DMS 273 treated with DMSO at 0.1 percent for 48 hours (cell line): Measurements from ENCODE around the gene RAD9B.
"Not testable (repeated sequence)": the region's sequence is repeated elsewhere in the genome, so short reads cannot be mapped to it uniquely, and the experiment has no call there.

Experiments
- DNase-seq: peaks from one replicate; lab custom pipeline; 2025; lab: John Stamatoyannopoulos, UW

The RAD9B gene

DNA sequence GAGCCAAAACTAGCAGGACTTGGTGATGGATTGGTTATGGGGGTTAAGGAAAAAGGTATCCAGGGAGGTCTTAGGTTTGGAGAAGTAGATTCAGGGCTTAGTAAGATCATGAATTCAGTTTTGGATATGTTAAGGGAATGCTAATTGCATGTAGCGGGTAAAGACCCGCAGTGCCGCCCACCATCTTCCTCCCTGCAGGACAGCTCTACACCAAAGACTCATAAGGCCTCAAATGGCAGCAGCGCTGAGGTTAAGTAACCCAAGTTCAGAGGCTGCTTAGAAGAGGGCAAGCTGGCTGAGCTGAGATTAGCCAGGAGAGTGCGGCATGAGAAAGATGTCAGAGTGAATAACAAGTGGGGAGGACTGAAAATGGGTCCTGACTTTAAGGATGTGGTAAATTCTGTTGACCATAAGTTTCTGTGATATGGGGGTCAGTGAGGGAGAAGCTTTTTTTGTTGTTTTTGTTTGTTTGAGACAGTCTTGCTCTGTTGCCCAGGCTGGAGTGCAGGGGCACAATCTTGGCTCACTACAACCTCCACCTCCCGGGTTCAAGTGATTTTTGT lies 26.2 kb downstream of the RAD9B start:
- DNase-seq: no peak

- no peak for DNase-seq
Measured at GRCh38 chr12:110530511-110530910, 28.4 kb downstream of the RAD9B start.

DNA sequence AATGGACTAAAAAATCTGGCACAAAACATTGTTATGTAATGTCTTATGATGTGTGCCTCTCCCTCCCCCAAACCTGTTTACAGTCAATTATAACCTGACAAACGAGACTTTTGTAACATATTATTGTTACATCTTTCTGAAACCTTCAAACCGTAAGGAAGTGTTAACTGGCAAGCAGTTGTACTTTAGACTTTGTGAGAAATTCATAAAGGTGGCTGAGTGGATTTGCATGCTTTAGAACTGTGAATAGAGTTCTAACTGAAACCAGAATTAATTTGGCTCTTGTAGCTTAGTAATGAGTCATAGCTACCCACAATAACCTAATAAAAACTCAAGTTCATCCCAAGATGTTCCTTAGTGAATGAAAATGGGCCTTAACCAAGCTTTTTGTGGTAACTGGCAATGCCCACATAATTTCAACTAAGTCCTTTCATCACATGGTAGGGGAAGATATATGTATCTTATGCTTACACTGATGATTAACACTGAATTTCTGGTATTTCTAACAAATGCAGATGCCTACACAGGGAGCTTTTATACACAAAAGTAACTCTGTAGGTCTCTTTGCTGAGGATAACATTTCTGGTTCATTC lies 29.7 kb downstream of the RAD9B start:
- DNase-seq: no peak

DNA sequence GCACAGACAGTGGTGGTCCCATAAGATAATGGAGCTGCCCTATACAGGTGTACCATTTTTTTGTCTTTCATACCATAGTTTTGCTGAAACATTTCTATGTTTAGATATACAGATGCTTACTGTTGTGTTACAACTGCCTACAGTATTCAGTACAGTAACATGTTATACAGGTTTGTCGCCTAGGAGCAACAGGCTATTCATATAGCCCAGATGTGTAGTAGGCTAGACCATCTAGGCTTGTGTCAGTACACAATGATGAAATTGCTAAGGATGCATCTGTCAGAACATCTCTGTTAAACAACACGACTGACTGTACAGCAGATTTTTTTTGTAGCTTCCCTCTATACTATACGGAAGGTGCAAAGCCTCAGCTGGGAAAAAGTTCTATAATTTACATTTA lies 30.5 kb downstream of the RAD9B start:
- DNase-seq: no peak

GRCh38 chr12:110533607-110534006 lies 31.5 kb downstream of the RAD9B start:
- DNase-seq: no peak

- DNase-seq: no peak
Measured at GRCh38 chr12:110534811-110535210, 32.7 kb downstream of the RAD9B start.

DNA sequence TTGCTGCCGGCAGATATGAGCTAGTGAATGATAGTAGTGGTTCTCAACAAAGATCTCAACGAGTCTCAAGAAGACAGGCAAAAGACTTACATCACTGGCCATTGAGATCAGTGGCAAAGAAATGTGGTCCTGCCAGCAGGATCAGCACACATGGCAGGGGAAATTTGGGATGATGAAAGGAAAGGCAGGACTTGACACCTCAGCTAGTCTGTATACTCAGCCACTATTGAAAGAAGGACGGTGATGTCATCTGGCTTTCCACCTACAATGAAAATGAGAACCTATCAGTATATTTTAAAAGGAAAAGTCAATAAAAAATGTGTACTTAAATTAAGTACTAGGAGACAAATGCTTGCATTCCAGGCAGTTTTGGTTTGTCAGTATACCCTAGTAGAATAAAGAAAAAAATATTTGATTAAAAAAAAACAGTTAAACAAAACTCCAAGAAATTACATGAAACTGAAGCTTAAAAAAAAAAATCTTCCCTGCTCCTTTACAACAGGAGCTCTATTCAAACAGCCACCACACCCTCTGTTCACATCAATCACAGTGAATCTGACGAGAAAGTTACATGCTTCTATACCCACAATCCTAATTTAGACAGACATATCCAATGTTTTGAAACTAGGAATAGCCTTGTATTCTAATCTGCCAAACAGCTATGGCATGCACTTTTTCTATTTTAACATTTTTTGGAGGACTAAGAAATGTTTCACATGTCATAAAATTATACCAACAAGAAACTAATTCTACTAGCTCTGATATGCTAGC lies 34.9 kb downstream of the RAD9B start:
- DNase-seq: no peak

DNA sequence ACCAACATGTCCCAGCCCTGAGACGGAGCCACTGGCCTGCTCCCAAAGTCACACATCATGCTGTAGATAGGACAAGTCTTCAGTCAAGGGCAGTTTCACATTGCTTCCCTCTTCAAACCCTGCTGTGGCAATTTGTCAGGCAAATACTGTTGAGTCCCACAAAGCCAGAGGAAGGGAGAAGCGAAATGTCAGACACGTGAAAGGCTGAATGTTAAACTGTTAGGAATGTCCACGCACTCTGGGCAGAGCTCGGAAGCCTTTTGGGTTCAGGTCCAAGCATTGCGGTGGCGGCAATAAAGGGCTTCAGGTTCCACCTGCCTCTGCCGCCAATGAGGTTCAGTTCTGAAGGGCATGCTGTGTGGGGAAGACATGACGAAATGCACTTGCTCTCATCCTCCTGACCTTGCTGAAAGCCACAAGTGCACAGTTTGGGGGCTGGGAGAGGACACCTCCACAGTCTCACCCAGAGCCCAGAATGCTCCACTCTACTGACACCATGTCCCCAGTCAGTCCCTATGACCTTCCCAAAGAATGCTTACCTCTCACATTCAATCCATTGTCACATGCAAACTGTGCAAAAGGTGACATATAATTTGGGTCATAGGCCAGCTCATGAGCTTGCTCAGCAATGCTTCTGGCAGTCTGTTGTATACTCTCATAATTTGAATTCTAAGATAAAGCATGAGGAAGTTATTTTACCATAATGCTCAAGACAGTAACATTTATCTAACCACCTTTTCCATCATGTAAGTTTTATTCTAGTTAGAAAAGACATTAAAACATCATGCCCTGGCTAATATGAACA lies 35.7 kb downstream of the RAD9B start:
- DNase-seq: no peak

DNA sequence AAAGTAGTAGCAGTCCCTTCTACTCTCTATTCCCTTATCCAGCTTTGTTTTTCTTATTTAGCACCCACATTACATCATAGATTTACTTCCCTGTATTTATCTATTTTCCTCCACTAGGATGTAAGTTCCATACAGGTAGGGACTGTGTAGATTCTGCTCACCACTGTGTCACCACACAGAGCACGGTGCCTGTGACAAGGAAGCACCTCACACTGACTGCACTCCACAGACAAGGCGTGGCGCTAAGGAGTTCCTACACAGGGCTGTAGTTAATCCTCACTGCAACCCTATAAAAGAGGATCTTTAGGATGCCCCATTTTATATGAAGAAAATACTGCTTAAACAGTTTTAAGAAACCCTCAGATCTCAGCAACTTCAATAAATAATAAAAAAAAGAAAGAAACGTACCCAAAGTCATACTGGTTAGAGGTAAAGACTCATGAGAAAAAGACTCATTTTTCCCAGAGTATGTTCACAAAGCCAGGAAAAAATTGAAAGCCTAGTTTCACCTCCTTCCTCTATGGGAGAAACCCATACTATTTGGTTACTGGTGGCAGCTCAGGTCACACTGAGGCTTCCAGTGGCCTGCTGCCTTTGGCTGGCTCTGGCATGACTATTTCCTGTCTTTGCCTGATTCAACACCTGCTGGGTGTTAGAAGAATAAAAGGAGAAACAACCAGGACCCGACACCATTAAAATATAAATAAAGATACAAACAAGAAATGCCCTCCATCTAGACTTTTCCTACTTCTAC lies 36.9 kb downstream of the RAD9B start:
- DNase-seq: no peak

- no peak for DNase-seq
Measured at GRCh38 chr12:110540048-110540447, 37.9 kb downstream of the RAD9B start.

GRCh38 chr12:110543252-110543959 lies 41.3 kb downstream of the RAD9B start:
- DNase-seq: peak; percentile 87

DNA sequence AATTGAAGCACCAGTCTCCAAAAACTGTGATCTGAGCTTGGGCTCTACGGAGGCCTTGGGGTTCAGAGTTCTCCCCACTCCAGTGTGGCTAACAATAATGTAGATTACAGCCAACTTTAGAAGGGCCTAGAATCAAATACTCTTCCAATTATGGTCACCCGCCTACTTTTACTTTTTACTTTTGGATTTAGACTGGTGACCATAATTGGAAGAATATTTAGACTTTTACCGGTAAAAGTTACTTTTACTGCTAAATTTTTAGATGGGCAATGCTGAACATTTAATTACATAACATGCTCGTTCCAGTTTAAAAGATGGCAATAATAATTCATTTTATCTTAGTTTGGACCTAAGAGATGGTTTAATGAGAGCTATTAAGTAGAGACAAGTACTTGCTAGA lies 41.8 kb downstream of the RAD9B start:
- no peak for DNase-seq

DNA sequence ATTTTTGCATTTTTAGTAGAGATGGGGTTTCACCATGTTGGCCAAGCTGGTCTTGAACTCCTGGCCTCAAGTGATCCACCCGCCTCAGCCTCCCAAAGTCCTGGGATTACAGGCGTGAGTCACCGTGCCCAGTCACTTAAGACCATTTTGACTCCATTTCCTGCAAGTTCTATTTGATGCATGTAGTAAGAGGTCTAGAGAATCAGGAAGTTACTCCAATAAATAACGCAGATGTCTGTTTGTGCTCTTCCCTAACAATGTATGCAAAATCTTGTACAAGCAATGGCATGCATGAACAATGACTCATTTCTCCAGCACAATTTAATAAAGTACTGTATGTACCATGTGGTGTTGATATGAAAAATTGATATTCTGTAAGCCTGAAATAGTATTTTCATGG lies 43.1 kb downstream of the RAD9B start:
- DNase-seq: not testable (repeated sequence)

DNA sequence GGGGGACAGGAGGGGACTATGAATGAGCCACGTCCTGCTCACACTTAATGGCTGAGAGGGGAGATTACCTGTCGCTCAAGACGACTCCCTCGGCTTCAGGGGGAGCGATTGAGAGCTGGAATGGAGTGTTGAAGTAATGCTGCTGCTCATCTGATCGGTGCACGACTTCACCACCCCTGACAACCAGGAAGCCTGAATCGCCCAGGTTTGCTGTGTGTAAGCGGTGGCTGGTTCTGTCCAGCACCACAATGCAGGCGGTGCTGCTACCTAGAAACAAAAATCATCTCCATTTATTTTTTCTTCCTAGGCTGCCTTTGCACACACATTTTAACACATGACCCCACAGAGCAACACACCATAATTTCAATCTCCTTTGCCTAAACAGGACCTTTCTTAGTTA lies 43.7 kb downstream of the RAD9B start:
- no peak for DNase-seq

- DNase-seq: peak; percentile 4
Measured at GRCh38 chr12:110546339-110546738, 44.2 kb downstream of the RAD9B start.

DNA sequence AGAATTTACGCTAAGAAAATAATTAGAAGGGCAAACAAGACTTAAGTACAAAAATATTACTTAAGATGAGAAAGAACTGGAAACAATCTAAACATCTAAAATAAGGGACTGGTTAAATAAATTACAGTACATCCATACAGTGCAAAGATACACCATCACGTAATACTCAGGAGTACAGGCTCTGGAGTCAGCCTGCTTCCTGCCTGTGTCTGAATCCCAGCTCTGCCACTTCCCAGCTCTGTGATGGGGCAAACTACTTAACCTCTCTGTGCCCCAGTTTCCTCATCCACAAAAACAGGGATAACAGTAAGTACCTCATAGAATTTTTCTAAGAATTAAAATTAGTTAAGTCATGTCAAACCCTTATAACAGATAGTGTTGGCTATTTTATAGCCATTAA lies 45.0 kb downstream of the RAD9B start:
- no peak for DNase-seq

DNA sequence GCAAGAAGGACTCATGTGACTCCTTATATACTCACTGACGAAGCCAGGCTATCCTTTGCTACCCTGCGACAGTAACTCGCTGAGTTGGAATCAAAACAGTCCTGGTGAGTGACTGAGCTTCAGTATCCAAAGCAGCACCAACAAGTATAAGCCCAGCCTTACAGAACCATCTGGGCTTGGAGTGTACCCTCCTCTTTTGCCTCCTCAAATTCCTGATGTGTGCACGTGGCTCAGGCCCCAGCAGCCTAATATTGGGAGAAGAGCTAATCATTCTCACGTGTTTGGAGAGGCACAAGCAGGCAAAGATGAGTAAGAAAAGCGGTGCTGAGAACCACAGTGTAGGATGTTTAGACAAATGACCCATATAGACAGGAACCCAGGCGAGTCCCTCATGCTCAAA lies 46.5 kb downstream of the RAD9B start:
- DNase-seq: no peak

DNA sequence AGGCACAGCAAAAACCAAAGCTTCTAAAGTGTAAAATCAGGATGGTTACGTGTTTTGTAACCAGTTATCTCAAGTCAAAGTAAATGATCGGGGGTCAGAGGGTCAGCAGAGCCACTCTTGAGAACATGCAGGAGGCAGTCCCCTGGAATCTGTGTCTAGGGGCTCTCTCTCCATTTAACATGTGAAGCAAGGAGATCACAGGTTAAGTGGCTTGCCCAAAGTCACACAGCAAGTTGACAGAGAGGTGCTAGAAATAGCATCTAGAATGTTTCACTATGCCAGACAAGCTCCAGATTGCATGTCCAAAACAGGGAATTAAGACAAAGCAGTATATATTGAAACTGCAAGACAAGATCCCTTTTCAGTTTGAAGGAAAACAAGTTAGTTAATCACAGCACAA lies 47.6 kb downstream of the RAD9B start:
- DNase-seq: no peak

GRCh38 chr12:110550981-110551380 lies 48.9 kb downstream of the RAD9B start:
- no peak for DNase-seq
